Measurements from ENCODE around the gene RRAS2.
"Not testable (repeated sequence)": the region's sequence is repeated elsewhere in the genome, so short reads cannot be mapped to it uniquely, and the experiment has no call there.

RRAS2 gene

DNA sequence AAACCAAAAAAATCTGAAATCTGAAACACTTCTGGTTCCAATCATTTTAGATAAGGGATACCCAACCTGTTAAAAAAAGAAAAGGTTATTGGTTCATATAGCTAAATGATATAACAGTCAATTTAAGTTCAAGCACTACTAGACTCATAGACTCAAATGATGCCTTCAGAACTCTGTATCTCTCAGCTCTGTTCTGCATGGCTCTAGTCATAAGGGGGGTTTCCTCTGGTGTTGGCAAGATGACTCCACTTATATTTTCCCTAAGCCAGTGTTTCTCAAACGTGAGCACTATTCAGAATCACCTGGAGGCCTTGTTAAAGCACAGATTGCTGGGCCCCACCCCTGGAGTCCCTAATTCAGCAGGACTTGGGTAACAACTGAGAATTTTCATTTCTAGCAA is 11.5 kb upstream of the RRAS2 start:
- no peak for DNase-seq

DNA sequence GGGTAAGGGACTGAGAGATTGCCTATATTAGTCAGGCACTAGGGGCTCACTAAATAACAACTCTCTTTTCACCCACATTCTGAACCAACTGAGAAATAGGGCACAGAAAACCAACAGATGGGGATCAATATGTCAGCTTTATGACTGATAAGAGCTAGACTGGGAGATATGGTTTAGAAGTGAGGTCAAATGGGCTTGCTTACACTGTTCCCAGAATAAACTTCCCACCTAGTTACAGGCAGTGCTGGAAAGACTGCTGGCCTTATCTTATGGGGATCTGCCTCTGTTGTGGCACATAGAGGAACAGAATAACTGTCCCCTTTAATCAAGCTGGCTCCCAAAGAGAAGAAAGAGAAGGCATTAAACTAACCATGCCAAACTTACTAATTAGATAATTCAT is 10.6 kb upstream of the RRAS2 start:
- no peak for DNase-seq

DNA sequence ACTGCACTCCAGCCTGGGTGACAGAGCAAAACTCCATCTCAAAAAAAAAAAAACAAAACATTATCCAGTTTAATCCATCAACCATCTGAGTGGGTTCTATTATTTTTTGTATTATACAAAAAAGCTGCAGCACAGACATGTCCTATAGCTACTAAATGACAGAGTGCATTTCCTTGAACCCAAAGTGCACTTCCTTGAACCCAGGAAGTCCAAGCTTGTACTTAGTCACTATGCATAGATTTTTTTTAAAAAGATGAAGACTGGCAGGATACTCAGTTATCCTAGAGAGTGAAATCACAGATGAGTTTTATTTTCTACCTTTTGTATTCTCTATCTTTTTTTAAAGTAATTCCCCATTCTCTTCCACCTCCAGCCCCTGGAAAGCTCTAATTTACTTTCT is 8.0 kb upstream of the RRAS2 start:
- DNase-seq: no peak

DNA sequence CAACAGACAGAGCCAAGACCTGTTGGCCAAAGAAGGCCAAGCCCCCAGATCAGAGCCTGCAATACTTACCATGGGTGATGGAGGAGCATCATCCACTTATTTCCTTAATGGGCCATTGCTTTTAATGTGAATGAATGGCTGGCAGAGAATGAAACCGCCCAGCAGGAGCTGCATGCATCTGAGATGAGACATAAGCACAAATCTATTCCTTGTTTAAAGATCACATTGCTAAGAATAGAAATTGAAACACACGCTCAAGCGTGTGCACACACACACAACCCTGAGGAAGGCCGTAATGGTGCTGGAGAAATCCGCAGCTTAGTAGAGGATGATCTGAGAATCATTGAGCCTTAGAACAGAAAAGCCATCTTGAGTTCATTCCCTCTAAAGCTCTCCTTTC is 5.3 kb upstream of the RRAS2 start:
- no peak for DNase-seq

DNA sequence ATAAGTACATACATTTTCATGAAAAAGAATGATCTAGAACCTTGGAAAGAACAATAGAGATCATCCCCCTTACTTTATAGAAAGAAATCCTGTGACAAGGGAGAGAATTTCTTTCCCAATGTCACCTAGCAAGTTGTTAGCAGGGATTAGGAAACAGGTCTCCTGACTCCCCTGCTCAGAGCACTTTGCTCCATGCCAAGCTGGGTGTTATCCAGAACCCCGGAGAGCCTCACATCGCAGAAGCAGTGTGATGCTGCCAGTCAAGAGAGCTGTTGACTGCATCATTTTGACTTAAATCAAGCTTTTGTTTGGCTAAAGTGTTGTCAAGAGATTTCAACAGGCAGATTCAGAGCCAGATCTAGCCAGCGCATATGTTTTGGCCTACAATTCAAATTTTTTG is 3.6 kb upstream of the RRAS2 start:
- no peak for DNase-seq

DNA sequence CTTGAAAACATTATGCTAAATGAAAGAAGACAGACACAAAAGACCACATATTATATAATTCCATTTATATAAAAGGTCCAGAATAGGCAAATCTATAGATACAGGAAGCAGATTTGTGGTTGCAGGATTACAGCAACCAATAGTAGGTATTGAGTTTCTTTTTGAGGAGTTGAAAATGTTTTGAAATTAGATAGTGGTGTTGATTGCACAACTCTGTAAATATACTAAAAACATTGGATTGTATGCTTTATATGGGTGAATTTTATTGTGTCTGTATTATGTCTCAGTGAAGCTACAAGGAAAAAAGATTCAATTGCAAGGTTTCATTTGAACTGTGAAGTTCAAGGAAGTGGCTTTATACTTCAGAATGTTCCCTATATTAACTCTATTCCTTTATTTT is 3.0 kb upstream of the RRAS2 start:
- no peak for DNase-seq

DNA sequence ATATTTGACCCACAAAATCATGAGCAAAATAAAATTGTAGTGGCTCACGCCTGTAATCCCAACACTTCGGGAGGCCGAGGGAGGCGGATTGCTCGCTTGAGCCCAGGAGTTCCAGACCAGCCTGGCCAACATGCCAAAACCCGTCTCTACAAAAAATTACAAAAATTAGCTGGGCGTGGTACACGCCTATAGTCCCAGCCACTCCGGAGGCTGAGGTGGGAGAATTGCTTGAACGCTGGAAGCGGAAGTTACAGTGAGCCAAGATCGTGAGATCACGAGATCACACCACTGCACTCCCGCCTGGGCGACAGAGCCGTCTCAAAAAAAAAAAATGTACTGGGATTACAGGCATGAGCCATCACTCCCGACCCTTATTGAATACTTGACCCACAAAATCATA is 2.0 kb upstream of the RRAS2 start:
- DNase-seq: no peak

DNA sequence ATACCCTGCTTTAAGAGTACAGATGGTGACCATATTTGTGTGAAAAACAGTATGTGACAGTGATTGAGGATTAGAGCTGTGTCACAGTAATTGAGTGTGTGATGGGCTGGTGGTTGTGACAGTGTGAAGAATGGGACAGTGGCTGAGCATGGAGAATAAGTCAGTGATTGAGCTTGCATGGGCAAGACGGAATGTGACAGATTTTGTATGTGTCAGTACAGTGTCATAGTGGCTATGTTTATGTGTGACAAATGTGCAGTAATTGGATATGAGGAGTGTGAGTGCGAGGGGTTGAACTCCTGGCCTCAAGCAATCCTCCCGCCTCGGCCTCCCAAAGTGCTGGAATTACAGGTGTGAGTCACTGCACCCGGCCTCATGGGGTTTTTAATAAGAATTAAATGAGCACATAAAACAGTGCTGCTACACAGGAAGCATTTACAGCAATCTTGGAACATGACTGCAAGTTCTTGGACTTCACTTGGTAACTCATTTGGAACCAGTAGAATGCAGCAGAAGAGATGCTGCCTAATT is 583 bp upstream of the RRAS2 start:
- DNase-seq: no peak

DNA sequence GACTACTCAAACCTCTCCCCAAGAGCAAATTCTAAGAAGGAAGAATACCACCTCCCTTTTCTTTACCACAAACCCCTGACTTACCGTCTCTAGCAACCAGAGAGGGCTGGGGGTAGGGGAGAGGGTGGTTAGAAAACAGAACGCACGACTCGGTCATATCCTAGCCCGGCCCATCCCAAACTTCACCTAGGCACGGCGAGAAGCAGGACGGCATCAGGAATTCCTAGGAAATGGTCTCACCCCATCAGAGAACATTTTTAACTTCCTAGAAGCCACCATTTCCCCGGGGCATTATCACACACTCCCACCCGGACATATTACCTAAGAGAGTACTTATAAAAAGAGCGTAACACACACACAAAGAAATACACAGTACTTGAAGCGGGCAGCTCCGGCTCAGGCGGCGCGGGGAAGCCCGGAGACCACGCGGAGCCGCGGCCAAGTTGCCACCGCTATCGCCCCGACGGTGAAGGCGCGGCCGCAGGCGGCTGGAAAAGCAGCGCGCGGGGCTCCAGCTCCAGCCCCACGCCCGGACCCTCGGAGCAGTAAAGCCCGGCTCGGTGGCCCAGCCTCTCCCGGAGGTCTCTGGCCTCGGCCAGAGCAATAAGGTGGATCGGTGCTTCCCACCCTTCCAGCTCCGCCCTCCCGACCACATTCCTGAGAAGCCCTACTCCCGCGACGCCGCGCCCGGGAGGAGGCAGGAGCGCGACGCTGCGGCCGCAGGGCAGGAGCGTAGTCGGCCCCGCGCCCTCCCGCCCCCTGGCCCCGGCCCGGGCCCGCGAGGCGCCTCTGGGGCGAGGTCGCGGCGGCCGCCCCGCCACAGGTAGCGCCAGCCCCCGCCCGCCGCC is 878 bp downstream of the RRAS2 start:
- DNase-seq: no peak

DNA sequence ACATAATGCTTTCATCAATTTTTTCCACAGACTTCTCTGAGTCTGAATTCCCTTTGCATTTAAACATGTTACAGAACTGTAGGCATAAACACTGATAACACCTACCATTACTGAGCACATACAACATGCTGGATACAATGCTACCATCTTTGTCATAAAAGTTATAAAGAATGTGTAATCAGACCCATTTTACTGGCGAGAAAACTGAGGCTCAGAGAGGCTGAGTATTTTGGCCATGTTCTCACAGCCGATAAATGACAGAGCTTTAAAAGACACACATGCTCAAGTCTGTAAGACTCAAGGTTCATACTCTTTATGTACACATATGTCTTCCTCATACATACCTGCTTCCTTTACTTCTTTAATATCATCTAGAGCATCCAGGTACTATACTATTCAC is 2.6 kb downstream of the RRAS2 start:
- DNase-seq: no peak

DNA sequence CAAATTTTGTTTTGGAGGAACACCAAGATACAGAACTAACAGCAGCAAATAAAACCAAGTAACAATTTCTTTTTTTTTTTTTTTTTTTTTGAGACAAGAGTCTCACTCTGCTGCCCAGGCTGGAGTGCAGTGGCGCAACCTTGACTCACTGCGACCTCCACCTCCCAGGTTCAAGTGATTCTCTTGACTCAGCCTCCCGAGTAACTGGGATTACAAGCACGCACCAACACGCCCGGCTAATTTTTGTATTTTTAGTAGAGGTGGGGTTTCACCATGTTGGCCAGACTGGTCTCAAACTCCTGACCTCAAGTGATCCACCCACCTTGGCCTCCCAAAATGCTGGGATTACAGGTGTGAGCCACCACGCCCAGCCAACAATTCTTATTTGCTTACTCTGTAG is 4.4 kb downstream of the RRAS2 start:
- not testable (repeated sequence) for DNase-seq

DNA sequence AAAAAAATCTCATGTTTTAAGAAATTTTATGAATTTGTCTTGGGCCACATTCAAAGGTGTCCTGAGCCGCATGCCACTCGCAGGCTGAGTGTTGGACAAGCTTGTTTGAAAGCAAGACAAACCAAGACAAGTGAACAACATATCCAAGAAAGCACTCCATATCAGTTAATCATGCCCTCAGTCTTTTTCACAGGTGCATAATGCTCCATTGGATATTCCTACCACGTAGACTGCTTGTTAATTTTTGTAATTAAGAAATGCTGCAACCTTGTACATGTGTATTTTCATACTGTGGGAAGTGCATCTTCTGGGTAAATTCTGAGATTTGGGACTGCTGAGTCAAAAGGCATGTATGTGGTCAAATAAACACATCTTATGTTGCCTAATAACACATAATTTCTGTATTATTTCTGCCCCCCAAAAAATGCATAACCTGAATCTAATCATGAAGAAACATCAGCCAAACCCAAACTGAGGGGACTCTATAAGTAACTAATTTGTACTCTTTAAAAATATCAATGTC is 8.2 kb downstream of the RRAS2 start:
- DNase-seq: no peak

DNA sequence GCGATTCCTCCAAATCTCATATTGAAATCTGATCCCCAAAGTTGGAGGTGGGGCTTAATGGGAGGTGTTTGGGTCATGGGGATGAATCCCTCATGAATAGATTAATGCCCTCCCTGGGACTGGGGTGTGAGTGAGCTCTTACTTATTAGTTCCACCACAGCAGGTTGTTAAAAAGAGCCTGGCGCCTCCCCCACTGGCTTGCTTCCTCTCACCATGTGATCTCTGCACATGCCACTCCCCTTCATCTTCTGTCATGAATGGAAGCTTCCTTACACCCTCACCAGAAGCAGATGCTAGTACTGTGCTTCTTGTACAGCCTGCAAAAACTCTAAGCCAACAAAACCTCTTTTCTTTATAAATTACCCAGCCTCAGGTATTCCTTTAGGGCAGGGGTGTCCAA is 8.8 kb downstream of the RRAS2 start:
- no peak for DNase-seq

DNA sequence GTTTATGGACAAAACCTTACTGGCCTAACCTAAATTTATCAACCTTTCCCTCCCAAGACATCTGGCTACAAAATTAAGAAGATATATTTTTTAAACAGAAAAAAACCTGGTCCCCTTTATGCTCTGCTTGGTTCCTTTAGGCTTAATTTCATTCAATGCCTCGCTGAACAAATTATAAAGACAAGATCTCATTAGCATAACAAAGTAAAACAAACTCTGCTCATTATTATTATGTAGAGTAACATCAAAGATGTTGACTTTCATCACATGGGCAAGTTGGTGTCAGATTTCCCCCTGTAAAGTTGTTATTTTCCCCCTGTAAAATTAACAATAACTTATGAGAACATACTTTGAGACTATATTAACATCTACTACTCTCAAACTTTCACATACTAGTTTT is 11.0 kb downstream of the RRAS2 start:
- DNase-seq: no peak

DNA sequence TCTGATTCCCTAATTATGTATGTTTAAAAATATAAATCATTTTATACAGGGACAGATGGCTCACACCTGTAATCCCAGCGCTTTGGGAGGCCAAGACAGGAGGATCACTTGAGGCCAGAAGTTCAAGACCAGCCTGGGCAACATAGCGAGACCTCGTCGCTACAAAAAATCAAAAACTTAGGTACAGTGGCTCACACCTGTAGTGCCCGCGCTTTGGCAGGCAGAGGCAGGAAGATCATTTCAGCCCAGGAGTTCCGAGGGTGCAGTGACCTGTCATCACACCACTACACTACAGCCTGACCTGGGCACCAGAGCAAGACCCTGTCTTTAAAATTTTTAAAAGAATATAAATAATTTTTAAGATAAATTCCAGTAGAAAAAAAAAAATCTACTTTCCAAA is 11.5 kb downstream of the RRAS2 start:
- DNase-seq: no peak

DNA sequence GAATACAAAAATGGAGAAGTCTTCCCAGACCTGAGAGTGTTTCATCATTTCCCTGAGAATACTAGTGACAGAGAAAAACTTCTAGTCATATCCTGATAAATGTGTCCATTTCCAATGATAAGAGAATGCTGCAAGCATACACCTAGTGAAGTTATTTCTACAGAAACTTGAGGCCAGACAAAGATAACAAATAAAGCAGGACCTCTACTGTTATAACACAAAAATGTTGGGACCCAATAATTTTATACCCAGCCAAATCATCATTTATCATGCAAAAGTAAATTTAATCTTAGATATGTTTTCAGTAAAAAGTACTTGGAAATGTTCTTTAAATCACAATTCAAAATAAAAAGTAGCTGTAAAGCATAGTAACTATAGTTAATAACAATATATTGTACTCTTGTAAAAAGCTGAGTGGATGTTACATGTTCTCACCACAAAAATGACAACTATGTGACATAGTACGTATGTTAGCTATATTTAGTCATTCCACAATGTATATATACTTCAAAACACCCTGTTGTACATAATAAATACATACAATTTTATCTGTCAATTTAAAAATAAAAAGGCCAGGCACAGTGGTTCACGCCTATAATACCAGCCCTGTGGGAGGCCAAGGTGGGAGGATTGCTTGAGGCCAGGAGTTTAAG is 12.6 kb downstream of the RRAS2 start:
- DNase-seq: no peak

DNA sequence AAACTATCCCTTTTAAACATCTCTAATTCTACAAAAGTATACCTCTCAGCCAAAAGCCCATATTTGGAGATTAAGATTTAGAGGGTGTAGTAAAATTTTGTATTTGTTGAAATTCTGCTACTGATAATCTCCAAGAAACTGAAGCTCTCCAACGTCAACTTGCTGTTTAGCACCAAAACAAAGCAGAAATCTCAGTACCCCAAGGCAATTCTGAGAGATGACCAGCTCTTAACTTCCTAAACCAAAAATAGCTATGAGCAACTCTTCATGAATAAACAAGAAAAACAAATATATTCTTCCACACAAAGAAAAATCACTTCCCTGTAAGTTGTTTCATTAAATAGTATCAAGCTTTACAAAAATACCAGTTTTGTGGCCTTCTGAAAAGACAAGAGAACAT is 13.3 kb downstream of the RRAS2 start:
- DNase-seq: no peak

DNA sequence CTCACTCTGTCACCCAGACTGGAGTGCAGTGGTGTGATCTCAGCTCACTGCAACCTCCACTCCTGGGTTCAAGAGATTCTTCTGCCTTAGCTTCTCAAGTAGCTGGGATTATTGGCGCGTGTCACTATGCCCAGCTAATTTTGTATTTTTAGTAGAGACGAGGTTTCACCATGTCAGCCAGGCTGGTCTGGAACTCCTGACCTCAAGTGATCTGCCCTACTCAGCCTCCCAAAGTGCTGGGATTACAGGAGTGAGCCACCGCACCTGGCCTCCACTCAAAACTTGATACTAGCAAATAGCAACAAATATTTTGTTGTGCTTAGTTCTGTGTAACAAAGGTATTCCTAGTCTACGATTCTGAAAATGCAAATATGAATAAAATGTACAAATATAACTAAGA is 14.0 kb downstream of the RRAS2 start:
- not testable (repeated sequence) for DNase-seq

DNA sequence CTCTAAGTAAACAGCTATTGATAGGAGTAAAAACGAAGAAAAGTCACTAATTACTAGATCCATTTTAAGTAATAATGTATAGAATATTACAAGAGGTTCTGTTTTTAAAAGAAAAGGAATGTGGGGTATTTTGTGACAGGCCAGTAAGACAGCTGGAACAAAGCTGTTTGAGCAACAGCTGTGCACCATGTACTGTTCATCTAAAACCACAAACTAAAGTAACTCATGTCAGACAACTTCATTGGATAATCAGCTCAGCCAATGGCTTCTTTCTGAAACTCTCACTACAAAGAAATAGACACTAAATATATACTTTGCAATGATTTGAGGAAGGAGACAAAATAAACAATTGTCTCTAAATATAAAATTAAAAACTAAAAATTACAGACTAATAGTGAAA is 16.1 kb downstream of the RRAS2 start:
- no peak for DNase-seq

DNA sequence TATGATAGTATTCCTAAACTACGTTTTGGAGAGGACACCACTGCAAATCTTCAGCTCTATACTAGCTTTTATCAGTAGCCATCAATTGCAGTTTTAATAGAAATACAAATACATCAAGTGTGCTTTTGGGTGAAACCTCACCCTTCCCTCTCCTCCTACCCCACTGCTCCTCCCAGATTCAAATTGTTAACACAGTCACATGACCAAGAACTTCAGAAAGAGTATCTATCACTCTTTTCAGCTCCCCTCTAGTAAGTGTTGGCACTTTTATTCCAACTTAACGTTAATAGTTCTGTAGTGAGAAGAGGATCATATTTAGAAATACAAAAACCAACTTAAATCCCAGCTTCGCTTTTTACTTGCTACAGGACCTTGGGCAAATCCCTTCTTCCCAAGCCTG is 17.0 kb downstream of the RRAS2 start:
- no peak for DNase-seq

DNA sequence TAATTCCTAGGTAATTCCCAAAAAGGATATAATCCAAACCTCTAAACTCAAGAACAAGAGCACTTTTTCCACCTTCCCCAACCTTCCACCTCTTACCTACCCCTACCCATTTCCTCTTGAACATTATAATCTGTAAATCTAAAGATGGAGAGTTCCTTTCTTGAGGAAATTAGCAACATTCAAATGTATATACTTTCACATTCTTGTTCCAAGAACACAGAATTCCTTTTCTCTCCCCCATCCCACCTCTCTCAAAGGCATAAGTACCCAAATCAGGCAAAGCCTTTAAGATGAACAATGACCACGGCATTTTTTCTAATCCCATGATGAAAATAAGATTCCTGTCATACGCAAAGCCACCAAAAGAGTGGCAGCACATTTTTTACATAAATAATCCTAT is 18.3 kb downstream of the RRAS2 start:
- no peak for DNase-seq

DNA sequence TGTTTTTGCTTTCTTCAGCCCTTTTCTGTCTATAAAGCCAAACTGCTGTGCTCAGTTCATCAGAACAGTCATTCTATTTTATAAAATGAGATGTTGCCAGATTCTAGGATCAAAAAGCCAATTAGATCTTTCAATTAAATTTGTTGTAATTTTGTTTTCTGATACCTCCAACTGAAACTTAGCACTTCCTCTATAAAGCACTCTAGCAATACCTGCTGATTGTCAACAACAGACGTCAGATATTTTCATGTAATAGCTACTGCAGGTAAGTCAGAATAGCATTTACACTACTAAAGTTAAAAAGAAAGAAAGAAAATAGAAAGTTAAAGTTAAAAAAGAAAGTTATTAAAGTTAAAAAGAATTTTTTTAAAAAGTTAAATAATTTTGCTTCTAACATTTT is 19.6 kb downstream of the RRAS2 start:
- no peak for DNase-seq

DNA sequence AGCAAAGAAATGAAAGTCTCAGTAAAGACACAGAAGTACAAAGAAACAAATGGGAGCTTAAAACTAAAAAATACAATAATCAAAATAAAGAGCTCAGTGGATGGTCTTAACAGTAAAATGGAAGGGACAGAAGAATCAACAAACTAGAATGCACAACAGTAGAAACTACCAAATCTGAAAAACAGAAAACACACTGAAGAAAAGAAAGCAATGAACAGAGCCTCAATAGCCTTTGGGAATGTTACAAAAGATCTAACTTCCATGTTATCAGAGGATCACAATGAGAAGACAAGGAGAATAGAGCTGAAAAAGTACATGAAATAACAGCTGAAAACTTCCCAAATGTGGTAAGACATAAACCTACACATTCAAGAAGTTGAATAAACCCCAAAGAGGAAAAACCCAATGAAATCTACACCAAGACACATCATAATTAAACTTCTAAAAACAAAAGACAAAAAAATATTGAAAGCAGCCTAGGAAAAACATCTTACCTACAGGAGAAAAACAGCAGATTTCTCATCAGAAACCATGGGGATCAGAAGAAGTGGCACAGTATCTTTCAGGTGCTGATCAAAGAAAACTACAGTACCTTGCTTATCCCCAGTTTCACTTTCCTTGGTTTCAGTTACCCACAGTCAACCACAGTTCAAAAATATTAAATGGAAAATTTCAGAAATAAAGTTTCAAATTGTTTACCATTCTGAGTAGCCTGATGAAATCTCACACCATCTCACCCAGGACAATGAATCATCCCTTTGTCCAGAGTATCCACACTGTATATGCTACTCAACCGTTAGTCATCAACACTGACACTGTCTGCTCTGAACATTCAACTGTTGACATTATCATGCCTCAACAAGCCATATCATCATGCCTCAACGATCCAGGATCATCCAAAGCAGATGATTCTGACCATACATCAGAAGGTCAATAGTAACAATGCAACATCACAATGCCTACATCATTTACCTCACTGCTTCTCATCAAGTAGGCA is 22.2 kb downstream of the RRAS2 start:
- no peak for DNase-seq
